ENCODE measurements around the gene RTN4RL1. TPM values are rescaled to one million over a fixed set of nuclear protein-coding genes. Genes with fewer than 3 reads are reported as not detected.

RTN4RL1 gene
- total RNA-seq, 4 donors from 2014 or later = 1.4 to 4.9 (median 1.9) TPM; not detected in 1

DNA sequence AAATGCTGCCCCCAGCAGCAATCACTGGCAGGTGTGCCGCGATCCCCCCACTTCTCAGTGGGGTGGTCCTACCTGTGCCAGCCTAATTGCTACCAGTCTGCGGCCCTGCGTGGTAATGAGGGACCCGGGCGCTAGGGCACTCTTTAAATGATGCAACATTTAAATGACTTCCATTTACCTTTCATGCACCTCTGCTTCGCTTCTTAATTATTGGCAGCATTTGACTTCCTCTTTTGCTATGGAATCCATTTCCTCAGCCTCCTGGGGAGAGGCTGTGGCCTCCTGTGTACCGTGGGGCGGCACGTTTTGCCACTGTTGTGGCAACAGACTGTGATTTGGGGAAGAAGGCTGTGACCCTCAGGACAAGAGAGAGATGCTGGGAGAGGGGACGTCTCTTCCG, 109.2 kb downstream of the RTN4RL1 start:
- intact Hi-C loops (cut with DNase I; ENCODE audit: low total_unique reads) = no loop called here
- no peak for DNase-seq
- no peaks in the 10 kb centered on the region for H3K9me3 ChIP-seq
- H3K4me3 ChIP-seq = no peak overlapping the region
- H3K27ac ChIP-seq = no peak overlapping the region
- TF ChIP-seq, protein P1, sequence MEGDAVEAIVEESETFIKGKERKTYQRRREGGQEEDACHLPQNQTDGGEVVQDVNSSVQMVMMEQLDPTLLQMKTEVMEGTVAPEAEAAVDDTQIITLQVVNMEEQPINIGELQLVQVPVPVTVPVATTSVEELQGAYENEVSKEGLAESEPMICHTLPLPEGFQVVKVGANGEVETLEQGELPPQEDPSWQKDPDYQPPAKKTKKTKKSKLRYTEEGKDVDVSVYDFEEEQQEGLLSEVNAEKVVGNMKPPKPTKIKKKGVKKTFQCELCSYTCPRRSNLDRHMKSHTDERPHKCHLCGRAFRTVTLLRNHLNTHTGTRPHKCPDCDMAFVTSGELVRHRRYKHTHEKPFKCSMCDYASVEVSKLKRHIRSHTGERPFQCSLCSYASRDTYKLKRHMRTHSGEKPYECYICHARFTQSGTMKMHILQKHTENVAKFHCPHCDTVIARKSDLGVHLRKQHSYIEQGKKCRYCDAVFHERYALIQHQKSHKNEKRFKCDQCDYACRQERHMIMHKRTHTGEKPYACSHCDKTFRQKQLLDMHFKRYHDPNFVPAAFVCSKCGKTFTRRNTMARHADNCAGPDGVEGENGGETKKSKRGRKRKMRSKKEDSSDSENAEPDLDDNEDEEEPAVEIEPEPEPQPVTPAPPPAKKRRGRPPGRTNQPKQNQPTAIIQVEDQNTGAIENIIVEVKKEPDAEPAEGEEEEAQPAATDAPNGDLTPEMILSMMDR (IDR thresholded peaks at IDR 0.05) = no peak
- TF ChIP-seq POLR2A (IDR thresholded peaks at IDR 0.05) = no peak
- H3K27me3 ChIP-seq = no peaks in the 10 kb centered on the region
- no peaks in the 10 kb centered on the region for H3K4me1 ChIP-seq
- no peaks in the 10 kb centered on the region for H3K36me3 ChIP-seq

DNA sequence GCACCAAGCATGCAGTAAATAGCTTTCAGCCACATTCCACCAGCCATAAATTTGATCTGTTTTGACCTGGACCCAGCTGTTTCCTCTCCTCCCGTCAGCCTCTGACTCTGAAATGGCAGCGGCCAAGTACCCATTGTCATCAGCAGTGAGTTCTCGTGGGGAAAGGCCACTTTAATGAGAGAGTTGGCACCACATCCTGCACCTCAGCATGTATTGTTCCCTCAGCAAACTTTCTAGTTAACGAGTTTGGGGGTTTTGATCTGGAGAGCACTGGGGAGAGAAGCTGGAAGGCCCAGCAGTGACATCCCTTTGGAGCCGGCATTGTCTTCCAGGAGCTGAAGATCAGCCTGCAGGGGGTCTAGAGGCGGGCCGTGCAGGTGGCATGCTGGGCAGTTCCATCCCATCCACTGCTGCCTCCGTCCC, 110.5 kb downstream of the RTN4RL1 start:
- Histone ChIP-seq H3K9me3 (no peaks in the 10 kb centered on the region), H3K4me3 (no peak overlapping the region), H3K27me3 (no peaks in the 10 kb centered on the region), H3K27ac (no peak overlapping the region), H3K36me3 (no peaks in the 10 kb centered on the region), H3K4me1 (no peaks in the 10 kb centered on the region)
- DNase-seq = no peak
- intact Hi-C loops (cut with DNase I; ENCODE audit: low total_unique reads) = no loop called here
- TF ChIP-seq, protein P1 (IDR thresholded peaks at IDR 0.05) = no peak
- no peak for TF ChIP-seq POLR2A (IDR thresholded peaks at IDR 0.05)

DNA sequence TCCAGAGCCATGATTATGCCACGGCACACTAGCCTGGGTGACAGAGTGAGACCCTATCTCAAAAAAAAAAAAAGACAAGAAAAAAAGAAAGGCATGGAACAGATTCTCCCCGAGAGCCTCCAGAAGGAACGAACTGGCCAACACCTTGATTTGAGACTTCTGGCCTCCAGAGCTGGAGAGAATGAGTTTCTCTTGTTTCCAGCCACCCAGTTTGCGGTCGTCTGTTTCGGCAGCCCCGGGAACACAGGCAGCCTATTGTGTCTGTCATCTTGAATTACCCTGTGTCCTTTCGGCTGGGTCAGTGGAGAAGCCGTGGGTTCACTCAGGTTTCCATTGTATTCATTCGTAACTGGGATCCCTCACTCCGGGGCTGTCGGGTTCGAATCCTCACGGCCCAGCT, 111.4 kb downstream of the RTN4RL1 start:
- intact Hi-C loops (cut with DNase I; ENCODE audit: low total_unique reads) = no loop called here
- no peaks in the 10 kb centered on the region for H3K4me1 ChIP-seq

DNA sequence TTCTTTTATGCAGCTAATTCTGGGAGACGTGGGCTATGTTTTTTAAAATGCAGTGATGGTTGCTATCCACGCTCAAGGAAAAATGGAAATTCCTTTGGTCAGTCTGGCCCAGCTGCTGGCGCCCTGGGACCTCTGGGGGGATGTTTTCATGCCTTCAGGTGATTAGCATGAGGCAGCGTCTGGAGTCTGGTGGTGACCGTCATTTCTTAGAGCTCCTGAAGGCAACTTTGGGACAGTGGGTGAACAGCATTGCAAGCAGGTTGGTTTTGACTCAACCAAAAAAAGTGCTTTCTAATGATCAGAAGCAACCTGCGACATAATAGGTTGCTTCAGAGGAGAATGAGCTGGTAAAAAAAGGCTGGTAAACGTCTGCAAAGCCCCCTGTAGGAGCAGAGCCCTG, 113.0 kb downstream of the RTN4RL1 start:
- no peaks in the 10 kb centered on the region for H3K36me3 ChIP-seq
- H3K9me3 ChIP-seq = no peaks in the 10 kb centered on the region
- TF ChIP-seq, protein P1 (IDR thresholded peaks at IDR 0.05) = no peak
- no peak for TF ChIP-seq POLR2A (IDR thresholded peaks at IDR 0.05)
- H3K4me3 ChIP-seq = no peak overlapping the region
- H3K4me1 ChIP-seq = peaks cover 0 to 7% of the 10 kb centered on the region in 2 donors
- DNase-seq = no peak
- H3K27me3 ChIP-seq = peaks cover 0 to 9% of the 10 kb centered on the region in 2 donors
- H3K27ac ChIP-seq = no peak overlapping the region
- intact Hi-C loops (cut with DNase I; ENCODE audit: low total_unique reads) = no loop called here

More for the DNA sequence above, 111.4 kb downstream of the RTN4RL1 start:
- DNase-seq = no peak
- no peaks in the 10 kb centered on the region for H3K9me3 ChIP-seq
- H3K4me3 ChIP-seq = no peak overlapping the region
- H3K27me3 ChIP-seq = no peaks in the 10 kb centered on the region
- no peak overlapping the region for H3K27ac ChIP-seq
- no peak for TF ChIP-seq POLR2A (IDR thresholded peaks at IDR 0.05)
- TF ChIP-seq, protein P1 (IDR thresholded peaks at IDR 0.05) = no peak
- no peaks in the 10 kb centered on the region for H3K36me3 ChIP-seq

DNA sequence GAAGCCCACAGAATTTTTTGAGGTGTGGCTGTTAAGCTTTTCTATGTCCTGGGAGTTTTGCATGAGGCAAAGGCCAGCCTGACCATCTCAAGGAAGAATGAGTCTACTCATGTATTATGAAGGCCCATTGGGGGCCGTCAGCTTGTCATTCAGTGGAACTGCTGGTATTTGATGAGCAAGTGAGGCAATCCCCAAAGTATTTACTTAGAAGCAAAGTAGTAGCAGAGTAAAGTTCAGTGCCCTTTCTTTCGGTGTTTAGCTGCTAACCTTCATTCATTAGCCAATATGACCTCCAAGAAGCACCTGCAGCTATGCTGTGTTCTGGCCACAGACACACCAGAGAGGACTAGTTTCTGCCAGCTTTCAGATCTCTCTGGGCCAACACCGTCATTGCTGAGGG, 115.1 kb downstream of the RTN4RL1 start:
- DNase-seq = no peak
- Histone ChIP-seq H3K36me3 (no peaks in the 10 kb centered on the region), H3K9me3 (no peaks in the 10 kb centered on the region), H3K27ac (no peak overlapping the region), H3K27me3 (peaks cover 0 to 18% of the 10 kb centered on the region in 2 donors), H3K4me1 (peaks cover 0 to 7% of the 10 kb centered on the region in 2 donors), H3K4me3 (no peak overlapping the region)
- TF ChIP-seq, protein P1 (IDR thresholded peaks at IDR 0.05) = no peak
- TF ChIP-seq POLR2A (IDR thresholded peaks at IDR 0.05) = no peak
- intact Hi-C loops (cut with DNase I; ENCODE audit: low total_unique reads) = loop anchor here (5.0 kb wide), 1 partner anchor 112 kb away; no protein-coding TSS in a partner anchor
